ELR (cell line): ENCODE data around the gene C3orf20.
A peak's percentile ranks its signal among the peaks of the same experiment; 100 is the strongest.

Experiments used
- DNase-seq: peaks from one replicate; pipeline ENCODE4 v3.0.0-alpha.2; 2015; ENCODE audit warnings: low read depth

The C3orf20 gene

DNA sequence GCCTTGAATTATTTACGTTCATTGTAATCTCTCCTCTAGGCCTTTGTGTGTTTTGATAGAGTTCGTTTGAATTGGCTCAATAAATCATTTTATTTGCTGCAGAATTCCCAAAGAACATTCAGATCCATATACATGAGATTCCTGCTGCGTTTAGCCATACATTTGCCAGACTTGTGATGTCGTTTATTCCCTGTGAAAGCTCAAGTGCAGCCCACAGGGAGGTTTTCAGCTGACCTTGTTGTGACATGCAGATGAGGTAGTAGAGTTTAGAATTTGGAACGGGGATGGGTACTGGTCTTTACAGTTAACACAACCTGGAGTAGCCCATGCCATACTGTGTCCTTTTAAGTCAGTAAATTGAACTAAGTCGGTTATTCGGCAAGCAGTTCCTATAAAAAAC, at the start of gene C3orf20:
Gene C3orf20 (plus strand): TSS at position 301 of the 400 bp plus-strand sequence. CDS start 7,573 bp downstream, outside the sequence.
- DNase-seq = no peak

DNA sequence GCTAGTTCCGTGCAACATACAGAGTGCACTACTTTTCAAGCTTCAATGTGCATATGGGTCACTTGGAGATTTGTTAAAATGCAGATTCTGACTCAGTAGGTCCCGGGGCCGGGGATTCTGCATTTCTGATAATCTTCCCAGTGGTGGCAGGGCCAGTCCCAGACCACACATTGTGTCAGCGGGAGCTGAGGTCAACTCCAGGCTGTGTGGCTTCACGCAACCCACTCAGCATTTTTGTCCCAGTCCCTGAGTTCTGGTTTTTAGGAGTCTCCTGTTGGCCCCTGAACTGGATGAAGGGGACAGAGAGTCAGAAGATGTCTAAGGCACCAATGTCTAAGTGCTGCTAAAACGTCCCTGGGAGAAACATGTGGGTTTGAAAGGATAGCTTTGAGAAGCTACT, 49.5 kb upstream of the C3orf20 start:
- DNase-seq = no peak

DNA sequence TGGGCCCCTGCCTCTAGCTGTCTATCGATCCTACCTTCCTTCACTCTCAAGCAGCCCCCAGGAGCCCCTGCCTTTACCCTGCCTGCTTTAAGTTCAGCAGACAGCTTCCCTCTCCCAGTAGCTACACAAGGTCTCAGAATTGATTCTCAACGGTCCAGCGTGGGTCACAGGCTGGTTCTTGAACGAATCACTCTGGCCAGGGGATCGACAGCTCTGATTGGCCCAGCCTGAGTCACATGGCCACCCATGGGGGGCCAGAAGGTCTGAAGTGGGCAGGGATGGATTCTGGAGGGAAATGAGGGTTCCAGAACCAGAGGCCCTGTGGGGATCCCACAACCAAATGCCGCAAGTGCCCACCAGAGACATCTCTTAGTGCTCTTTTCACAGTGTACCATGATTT, 47.1 kb upstream of the C3orf20 start:
- no peak for DNase-seq

DNA sequence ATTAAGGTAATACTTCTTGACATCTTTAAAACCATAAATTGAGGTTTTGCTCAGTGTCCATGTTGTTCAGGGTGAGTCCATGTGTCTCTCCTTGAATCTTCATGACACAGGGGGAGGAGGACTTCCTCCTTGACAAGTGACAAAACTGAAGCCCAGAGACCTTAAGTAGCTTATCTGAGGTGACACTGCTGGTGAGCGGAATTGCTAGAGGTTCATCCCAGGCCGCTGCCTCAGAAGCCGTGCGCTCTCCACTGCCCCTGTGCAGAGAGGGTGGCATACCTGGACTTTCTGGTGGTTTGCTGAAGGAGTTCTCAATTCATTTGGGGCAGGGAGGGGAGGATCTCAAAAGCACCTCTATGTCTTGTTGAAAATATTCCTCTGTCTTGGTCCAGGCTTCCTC, 46.5 kb upstream of the C3orf20 start:
- no peak for DNase-seq

DNA sequence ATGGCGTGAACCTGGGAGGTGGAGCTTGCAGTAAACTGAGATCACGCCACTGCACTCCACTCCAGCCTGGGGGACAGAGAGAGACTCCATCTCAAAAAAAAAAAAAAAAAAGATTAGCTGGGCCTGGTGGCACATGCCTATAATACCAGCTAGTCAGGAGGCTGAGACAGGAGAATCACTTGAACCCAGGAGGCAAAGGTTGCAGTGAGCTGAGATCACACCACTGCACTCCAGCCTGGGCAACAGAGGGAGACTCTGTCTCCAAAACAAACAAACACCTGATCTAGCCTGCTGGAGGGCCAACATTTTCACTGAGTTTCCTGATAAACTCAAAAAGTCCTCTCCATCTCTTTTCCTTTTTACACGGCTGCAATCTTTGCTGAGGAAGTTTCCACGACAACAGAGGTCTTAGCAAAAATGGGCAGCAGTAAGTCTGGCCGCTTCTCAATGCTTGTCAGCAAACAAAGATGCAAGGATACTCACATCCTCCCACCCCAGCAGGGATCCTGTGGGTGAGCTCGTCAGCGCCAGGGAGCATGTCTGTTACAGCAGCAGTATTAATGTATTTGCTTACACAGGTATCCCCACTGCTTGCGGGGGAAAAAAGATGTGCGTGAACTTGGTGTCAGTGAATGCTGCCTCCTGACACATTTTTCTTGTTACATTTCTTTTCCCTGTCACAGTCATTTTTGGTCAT, 44.4 kb upstream of the C3orf20 start:
- DNase-seq = no peak

DNA sequence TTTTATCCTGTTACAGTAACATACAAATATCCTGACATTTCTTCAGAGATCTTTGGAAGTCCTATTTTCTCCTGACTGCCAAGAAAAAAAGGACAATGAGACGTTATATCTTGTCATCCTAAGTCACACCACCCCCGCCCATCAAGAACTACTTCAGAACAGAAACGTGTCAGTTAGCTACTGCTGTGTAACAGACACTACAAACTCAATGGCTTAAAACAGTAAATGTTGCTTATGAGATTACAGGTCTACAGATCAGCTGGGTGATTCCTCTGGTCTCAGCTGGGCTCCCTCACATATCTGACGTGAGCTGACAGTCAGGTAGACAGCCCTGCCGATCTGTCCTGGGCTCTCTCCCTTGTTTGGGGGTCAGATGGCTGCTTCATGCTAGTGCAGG, 43.8 kb upstream of the C3orf20 start:
- no peak for DNase-seq

DNA sequence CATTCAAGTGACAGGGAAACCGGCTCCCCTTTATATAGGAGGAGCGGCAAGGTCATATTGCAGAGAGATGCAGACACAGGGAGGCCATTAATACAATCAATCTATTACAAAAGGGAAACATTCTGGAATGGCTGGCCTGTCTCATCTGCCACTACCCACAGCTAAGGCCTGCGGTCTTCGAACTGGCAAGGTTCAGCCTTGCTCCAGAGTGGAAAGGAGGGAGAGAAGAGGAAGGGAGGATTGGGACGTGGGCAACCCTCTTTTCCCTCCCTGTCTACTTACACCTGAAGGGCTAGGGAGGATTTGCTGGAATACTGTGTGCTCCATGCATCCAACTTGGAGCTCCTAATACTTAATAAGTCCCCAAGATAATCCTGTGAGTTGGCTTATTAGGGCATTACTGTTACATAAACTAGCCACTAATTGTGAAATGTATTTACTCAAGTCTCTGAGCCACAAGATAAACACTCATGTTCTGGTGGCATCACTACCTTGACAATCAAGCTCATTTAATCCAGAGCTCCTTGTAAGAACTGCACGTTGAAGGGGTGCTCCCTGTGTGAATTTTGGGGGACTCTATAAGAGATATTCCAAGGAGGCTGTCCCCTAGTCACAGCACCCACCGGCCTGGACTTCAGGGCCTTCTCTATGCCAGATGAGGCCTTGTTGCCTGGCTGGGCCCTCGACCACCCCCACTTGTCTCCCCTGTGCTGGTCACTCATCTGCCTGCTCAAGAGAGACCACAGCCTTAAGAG, 43.1 kb upstream of the C3orf20 start:
- DNase-seq = no peak

DNA sequence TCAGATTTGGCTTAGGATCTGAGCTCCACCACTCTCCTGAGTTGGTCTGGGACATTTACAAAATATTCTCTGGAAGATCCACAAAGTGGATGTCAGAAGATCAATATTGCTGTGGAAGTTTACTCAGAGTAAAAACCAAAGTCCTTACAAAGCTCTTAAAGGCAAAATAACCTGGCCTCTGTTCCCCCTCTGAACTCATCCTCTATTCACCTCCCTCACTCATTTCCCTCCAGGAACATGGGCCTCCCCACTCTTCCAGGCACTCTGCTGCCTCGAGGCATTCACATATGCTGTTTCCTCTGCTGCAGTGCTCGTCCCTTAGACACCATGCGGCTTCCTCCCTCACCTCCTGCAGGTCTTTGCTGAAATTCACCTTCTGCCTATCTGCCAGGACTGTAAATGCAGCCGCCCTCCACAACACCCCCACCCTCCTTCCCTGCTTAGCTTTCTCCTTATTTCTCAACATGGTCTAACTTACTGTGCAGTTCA, 42.5 kb upstream of the C3orf20 start:
- no peak for DNase-seq

DNA sequence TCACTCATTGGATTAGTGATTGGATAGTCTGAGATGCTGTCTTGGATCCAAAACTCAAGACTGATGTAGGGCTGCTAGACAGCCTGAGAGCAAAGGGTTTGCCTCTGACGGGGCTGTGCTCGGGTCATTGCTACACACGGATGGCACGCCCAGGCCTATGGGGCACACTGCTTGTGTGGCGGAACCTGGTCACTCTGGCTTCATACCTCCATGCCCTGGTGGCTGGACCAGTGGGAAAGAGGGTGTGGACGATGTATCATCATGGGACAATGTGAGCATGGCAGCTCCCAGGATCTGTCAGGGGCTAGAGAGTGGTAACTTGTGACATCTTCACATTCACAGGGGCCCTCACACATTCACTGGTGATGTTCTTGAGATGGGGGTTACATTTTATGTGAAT, 41.5 kb upstream of the C3orf20 start:
- no peak for DNase-seq

DNA sequence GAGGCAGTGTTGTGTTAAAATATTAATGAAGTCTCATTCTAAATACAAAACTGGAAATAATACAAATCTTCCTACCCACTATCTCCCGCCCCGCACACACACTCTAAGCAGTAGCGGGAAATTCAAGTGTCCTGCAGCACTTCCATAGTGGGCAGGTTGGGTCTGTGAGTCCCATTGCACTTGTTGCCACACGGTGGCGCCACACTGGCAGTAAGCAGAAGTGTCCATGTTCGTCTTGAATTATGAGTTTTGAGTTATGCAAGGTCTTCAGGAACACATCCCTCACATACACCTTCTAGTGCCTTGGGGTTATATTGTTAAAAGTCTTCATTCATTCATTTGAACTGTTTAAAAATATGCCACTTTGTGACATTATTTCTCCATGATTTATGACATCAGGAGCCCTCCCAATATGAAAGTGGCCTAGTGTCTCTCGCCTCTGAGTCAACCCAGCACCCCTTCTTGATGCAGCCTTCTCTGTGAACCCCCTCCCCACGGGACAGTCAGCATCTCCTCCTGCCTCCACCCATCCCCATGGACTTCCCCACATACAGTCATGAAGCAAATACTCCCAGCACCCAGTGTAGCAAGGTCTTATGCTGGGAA, 41.0 kb upstream of the C3orf20 start:
- DNase-seq = peak; percentile 64

DNA sequence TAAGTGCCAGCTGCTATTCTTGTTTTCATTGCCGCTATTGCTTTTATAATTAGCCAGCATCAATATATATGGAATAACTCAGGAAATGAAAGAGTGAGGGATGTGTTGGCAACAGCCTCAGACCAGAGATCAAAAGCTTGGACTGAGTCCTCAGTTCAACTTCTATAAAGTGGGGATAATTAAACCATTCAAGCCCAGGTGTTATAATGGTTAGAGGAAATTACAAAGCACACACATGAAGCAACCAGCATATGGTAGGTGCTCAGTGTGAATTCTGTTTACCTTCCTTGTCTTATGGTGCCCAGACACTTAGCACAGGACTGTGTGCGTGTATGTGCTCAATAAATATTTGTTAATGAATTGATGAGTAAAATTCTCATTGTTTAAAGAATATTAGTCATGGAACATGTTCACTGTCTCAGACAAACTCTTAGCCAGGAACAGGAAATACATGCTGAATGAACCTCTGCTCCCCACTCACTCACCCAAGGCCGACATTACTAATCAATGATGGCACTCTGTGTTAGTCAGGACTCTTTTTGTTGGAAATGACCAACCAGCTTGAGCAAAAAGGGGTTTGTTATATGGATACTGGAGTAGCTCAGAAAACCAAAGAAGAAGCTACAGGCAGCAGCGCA, 40.1 kb upstream of the C3orf20 start:
- DNase-seq = peak; percentile 84

DNA sequence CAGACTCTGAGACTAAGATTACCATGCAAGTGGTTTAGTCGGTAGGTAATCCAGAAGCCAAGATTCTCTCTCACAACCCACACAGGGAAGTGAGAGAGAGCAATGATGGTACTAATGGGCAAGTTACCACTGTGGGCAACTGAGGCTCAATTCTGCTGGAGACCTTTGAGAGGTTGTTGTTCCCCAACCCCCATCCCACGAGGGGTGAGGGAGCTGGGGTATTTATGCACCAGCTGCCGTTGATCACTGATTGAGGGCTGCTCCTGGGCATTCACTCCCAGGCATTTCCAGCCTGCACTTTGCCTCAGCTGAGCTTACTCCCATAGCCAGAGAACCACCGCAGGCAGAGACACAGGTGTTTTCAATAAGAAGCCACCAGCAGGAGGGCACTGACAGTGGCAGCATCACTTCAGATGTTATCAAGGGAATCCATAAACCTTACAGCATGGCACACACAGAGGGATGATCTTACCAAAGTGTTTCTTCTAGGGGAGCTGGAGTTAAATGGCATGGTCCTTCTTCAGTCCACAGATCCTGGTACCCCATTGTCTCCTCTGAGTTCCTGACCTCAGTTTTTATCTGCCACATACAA, 38.3 kb upstream of the C3orf20 start:
- DNase-seq = no peak

DNA sequence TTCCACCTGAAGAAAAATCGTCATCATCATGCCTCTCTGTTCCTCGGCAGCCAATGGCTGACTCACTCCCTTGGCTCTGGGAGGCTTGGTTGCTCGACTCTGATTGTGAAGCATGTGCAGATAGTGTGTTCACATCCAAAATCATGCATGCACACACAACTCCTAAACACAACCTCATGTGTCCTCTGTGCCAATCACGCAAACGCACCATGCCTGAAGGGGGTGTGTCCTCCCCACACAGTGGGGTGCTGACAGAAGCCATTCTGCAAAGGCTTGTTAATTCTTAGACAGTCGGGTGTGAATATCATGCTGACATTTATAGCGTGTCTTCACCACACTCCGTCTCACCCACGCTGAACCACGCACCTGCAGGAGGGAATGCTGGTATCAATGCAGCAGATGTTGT, 34.8 kb upstream of the C3orf20 start:
- peak; percentile 44 for DNase-seq

DNA sequence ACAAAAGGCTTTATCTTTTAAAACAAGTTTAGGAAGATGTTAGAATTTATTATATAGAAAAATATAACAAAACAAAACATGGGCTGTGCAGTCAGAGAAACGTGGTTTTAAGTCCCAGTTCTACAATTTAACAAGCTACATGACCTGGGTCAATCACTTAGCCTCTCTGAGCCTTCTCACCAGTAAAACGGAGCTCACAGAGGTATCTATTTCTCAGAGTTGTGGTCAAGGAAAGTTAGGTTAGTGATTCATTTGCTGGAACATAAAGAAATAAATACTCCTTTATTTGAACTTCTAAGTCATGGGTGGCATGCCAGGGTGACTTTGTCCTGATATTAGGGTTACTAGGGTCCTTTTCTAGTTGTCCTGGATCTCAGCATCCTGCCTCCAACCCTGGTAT, 34.2 kb upstream of the C3orf20 start:
- no peak for DNase-seq

DNA sequence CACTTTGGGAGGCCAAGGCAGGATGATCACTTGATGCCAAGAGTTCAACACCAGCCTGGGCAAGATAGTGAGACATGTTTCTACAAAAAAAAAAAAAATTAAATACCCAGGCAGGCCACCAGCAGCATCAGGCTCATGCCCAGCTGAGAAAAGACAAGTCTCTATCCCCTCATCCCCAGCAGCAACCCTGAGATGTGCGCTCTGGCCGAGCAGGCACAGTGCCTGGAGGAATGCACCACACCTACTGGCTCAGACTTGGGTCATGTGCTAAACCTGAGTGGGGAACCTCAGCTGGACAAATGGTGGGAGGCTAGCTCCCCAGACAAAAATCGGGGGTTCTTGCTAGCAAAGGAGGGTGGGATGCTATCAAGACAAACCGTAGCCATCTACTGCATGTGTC, 33.6 kb upstream of the C3orf20 start:
- no peak for DNase-seq

DNA sequence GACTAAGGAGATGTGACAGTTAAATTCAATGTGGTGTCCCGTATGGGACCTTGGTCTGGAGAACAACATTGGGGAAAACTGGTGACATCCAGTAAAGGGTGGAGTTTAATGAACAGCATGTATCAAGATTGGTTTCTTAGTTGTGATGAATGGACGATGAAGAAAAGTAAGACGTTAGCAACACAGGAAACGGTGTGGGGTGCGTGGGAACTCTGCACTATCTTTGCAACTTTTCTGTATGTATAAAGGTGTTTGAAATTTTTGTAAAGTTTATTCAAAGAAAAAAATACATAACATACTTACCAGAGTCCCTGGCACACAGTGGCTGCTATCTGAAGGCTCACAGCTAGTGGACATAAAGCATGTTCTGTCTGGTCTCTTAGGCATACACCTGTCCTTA, 29.5 kb upstream of the C3orf20 start:
- DNase-seq = no peak

DNA sequence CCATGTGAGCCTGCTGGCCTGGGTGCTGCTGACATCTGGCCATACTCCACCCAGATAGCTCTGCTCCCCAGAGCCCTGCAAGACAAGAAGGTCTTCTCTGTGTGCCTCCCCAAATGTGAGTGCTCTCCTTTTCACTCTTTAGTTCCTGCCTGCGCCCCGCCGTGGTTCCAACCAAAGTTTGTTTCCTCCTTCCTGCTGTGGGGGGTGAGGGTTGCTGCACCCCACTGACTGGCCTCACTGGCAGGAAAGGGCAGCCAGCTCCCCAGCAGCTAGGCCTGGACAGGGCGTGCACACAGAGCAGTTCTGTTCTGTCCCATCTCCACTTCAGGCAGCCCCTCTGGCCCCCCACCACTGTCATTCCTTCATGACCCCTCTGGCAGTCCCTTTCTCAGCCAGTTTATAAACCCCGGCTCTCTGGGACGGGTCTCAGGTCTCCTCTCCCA, 28.8 kb upstream of the C3orf20 start:
- DNase-seq = no peak

DNA sequence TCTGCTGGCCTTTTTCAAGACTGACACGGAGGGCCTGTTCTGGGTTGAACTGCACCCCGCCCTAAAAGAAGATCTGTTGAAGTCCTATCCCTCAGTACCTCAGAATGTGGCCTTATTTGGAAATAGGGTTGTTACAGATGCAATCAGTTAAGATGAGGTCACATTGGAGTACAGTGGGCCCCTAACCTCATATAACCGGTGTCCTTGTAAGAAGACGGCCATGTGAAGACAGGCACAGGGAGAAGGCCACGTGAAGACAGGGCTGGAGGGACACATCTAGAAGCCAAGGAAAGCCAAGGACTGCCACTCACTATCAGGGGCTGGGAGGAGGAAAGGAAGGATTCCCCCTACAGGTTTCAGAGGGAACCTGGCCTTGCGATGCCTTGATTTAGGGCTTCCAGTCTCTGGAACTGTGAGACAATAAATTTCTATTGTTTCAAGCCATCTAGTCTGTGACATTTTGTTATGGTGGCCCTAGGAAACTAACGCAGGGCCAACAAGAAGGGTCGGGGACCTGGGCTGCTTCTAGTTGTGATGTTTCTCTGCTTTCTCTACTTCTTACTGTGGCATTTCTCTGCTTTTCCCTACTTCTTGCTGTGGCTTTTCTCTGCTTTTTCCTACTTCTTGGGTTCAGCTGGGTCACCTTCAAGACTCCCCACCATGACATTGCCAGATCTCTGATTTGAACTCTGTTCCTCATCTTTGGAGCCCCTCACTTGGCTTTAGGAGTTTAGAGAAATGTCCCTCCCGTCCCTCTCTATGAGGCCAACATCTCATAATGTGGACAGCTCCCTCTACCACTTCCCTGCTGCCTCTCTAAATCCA, 28.1 kb upstream of the C3orf20 start:
- DNase-seq = no peak

DNA sequence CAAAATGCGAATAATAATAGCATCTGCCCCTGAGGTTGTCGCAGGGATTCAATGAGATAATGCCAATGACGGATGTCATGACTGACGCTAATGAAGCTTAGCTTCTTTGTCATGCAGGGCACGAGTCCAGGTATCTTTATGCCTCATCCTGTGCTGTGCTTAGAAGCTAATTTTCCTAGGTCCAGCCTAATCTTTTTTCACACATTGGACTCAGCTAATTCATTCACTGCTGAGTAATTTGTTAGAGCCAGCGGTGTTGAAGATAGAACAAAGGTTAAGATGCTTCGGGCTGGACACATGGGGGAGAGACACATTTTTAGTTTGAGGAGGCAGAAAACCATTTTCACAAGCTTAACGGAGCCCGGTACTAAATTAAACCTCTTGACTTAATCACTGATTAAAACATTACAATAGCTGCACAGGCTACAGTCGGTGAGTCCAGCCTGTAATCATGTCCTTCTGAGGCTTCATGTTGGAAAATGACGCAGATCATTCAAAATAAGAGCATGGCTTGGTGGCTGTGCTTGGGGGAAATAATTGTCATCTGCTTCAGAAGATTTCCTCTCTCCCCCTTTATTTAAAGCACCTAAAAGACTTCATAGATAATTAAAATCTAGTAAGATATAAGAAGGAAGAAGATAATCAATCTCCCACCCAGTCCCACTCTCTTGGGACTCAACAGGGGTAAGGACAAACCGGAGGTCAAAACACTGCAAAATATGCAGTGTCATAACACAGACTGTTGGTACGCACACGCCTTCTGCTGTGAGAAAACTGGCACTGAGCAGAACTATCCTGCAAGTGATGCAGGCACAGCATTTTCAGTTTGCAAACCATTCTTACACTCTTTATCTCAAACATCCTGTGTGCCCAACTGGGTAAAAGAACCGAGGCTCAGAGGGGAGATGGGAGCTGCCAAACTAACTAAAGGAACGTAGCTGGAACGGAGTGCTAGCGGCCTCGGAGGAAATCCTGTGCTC, 26.7 kb upstream of the C3orf20 start:
- DNase-seq = no peak

DNA sequence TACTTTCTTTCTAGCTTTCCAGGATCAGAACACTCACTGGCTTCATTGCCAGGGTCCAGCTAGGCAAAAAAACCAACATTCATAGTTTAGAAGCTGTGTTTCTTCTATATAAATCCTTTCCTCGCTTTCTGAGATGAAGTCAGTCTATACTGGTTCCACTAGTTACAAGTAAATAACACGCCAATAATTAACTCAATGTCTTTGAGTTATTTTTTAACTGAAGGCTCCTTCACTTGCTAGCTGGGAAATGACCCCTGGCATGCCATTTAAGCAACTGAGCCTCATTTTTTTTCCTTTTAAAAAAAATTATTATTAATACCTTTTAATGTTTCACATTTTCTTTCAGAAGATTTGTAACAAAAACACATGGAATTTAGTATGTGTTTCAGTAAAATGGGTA, 25.5 kb upstream of the C3orf20 start:
- DNase-seq = no peak
